ENCODE measurements around the gene GZMH. TPM values are rescaled to one million over a fixed set of nuclear protein-coding genes. Genes with fewer than 3 reads are reported as not detected.

The GZMH gene
- total and polyA plus RNA-seq, 12 donors, result 0.28 to 6.4 (median 0.55) TPM; not detected in 4

GRCh38 chr14:24613747-24614146 is 4.3 kb upstream of the GZMH start:
- Histone ChIP-seq H3K4me3 (no peak overlapping the region), H3K36me3 (no peaks in the 10 kb centered on the region), H3K27ac (no peak overlapping the region), H3K4me1 (no peaks in the 10 kb centered on the region), H3K27me3 (peaks cover 0 to 2% (median 0%) of the 10 kb centered on the region in 7 donors), H3K9me3 (peaks cover 0 to 12% (median 0%) of the 10 kb centered on the region in 11 donors)
- DNase-seq (no peak), ATAC-seq (no peak)
- TF ChIP-seq, protein P1, sequence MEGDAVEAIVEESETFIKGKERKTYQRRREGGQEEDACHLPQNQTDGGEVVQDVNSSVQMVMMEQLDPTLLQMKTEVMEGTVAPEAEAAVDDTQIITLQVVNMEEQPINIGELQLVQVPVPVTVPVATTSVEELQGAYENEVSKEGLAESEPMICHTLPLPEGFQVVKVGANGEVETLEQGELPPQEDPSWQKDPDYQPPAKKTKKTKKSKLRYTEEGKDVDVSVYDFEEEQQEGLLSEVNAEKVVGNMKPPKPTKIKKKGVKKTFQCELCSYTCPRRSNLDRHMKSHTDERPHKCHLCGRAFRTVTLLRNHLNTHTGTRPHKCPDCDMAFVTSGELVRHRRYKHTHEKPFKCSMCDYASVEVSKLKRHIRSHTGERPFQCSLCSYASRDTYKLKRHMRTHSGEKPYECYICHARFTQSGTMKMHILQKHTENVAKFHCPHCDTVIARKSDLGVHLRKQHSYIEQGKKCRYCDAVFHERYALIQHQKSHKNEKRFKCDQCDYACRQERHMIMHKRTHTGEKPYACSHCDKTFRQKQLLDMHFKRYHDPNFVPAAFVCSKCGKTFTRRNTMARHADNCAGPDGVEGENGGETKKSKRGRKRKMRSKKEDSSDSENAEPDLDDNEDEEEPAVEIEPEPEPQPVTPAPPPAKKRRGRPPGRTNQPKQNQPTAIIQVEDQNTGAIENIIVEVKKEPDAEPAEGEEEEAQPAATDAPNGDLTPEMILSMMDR (IDR thresholded peaks at IDR 0.05), result no peak
- WGBS, 2 donors, result 83 to 84% methylated on average over 2 of the region's 2 CpGs
- intact Hi-C loops (cut with DNase I), result no loop called here

GRCh38 chr14:24613241-24613640 is 3.8 kb upstream of the GZMH start:
- TF ChIP-seq, protein P1 (IDR thresholded peaks at IDR 0.05), result no peak
- 44 to 56% methylated on average over 1 of the region's 1 CpG for WGBS, 2 donors

DNA sequence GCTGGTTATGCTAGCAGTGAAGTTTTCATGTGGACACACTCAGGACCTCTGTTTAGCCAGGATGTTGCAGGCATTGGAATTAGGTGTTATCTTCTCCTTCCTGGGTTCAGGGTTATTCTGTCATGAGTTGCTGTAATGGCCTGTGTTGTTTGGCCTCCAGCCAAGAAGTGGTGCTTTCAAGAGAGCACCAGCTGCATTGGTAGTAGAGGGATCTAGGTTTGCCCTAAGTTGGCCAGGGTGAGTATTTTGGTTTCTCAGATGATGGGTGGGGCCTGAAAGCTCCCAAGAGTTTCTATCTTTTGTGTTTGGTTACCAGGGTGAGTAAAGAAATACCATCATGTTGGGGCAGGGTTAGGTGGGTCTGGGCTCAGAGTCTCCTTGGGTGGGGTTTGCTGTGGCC is 2.7 kb upstream of the GZMH start:
- H3K4me3 ChIP-seq, result no peak overlapping the region
- intact Hi-C loops (cut with DNase I), result no loop called here

More at GRCh38 chr14:24613241-24613640, 3.8 kb upstream of the GZMH start:
- peaks cover 0 to 2% (median 0%) of the 10 kb centered on the region in 7 donors for H3K27me3 ChIP-seq
- H3K36me3 ChIP-seq, result no peaks in the 10 kb centered on the region
- H3K4me1 ChIP-seq, result no peaks in the 10 kb centered on the region
- ATAC-seq (no peak), DNase-seq (no peak)
- peaks cover 0 to 7% (median 0%) of the 10 kb centered on the region in 11 donors for H3K9me3 ChIP-seq
- H3K27ac ChIP-seq, result no peak overlapping the region
- intact Hi-C loops (cut with DNase I), result no loop called here
- no peak overlapping the region for H3K4me3 ChIP-seq

DNA sequence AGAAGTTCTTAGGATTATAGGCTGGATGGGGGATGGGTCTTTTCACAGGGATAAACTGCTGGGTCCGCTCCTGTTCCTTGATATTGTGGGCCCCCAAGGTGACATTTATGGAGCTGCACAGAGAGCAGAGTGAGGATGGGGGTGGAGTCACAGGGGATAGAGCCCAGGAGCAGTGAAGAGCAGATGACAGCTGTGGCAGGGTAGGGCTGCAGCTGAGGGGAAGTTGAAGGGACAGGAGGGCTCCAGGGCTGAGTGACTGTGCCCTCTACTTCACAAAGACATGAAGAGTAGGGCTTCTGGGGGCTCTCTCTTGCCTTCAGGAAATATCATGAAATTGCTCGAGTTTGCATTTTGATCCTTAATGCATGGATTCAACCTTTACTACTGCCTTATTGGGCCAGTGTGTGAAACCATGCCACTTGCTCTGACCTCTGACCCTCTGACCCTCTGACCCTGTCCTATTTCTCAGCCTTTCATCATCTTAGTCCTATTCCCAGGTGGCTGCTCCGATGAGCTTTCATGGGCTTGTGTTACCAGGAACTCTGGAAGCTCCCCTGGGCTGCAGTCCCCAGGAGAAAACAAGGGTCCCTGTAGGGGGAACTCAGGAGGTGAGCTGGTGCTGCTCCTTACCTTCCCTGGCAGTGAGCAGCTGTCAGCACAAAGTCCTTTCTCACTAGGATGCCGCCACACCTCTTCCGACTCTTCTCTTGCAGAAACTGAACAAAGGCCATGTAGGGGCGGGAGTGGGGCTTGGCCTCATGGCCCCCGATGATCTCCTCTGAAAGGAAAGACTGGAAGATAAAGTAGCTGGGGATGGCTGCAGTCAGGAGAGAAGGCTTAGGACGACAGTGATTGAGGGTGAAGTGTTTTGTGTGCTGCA is 1.6 kb downstream of the GZMH start:
- peak overlapping the region in 1 of 10 donors; percentile 23 for H3K4me3 ChIP-seq
- no peaks in the 10 kb centered on the region for H3K27me3 ChIP-seq
- no peak for ATAC-seq
- peaks cover 0 to 14% (median 0%) of the 10 kb centered on the region in 9 donors for H3K4me1 ChIP-seq
- 61 to 64% methylated on average over 8 of the region's 8 CpGs for WGBS, 2 donors
- TF ChIP-seq, protein P1 (IDR thresholded peaks at IDR 0.05), result no peak
- intact Hi-C loops (cut with DNase I), result loop anchor here in 1 of 10 donors (5.0 kb wide), 1 partner anchor 64 kb away; no protein-coding TSS in a partner anchor
- DNase-seq, result no peak
- H3K36me3 ChIP-seq, result no peaks in the 10 kb centered on the region
- H3K9me3 ChIP-seq, result peaks cover 0 to 6% (median 0%) of the 10 kb centered on the region in 11 donors
- H3K27ac ChIP-seq, result peak overlapping the region in 1 of 10 donors; percentile 31

More for the DNA sequence above, 2.7 kb upstream of the GZMH start:
- H3K36me3 ChIP-seq, result no peaks in the 10 kb centered on the region
- ATAC-seq (no peak), DNase-seq (no peak)
- TF ChIP-seq, protein P1 (IDR thresholded peaks at IDR 0.05), result no peak
- peaks cover 0 to 2% (median 0%) of the 10 kb centered on the region in 7 donors for H3K27me3 ChIP-seq
- no peak overlapping the region for H3K27ac ChIP-seq
- H3K4me1 ChIP-seq, result peaks cover 0 to 1% (median 0%) of the 10 kb centered on the region in 9 donors
- peaks cover 0 to 6% (median 0%) of the 10 kb centered on the region in 11 donors for H3K9me3 ChIP-seq
